Thyroid gland (tissue), 4 donors: ENCODE results near the gene PABPN1L.
"Not testable (repeated sequence)": the region's sequence is repeated elsewhere in the genome, so short reads cannot be mapped to it uniquely, and the experiment has no call there.

Experiments used
- CTCF ChIP-seq, 6 experiments: fragments of 200-600 bp in 3 of 6; fragments of 450-650 bp in 3 of 6; sonication (generic) in 3 of 6; IDR thresholded peaks; one replicate each; pipeline ENCODE4 v1.5.1; 2016 to 2019; ENCODE audit warnings: antibody characterized with exemption in 6 of 6, mild to moderate bottlenecking in 2 of 6, inconsistent platforms in 1 of 6, moderate library complexity in 1 of 6
- POLR2A ChIP-seq, 2 donors: fragments of 450-650 bp; IDR thresholded peaks; one replicate each; pipeline ENCODE4 v1.6.1; 2017; ENCODE audit warnings: antibody characterized with exemption in 2 of 2, mild to moderate bottlenecking in 2 of 2, moderate library complexity in 1 of 2

GRCh38 chr16:88889702-88890352, 23.4 kb upstream of the PABPN1L start:
- TF ChIP-seq CTCF, POLR2A (IDR thresholded peaks at IDR 0.05): not testable (repeated sequence)
